GM12801 (cell line): ENCODE measurements around the gene DENND1A.

Experiments used
- CTCF ChIP-seq: IDR thresholded peaks from one replicate; pipeline ENCODE4 v1.5.1; 2011; ENCODE audit warnings: control low read depth; ENCODE audit not compliant: insufficient read length; ENCODE audit errors: extremely low read depth

Gene DENND1A

DNA sequence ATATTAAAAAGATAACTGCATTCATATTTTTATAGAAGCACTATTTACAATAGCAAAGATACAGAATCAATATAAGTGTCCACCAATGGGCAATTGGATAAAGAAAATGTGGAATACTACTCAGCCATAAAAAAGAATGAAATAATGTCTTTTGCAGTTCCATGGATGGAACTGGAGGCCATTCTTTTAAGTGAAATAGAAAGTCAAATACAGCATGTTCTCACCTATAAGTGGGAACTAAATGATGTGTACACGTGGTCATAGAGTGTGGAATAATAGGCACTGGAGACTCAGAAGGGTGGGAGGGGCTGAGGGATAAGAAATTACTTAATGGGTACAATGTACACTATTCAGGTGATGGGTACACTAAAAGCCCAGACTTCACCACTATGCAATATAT, 53.2 kb downstream of the DENND1A start:
- no peak for TF ChIP-seq CTCF

GRCh38 chr9:123872710-123873109, 57.2 kb downstream of the DENND1A start:
- no peak for TF ChIP-seq CTCF

DNA sequence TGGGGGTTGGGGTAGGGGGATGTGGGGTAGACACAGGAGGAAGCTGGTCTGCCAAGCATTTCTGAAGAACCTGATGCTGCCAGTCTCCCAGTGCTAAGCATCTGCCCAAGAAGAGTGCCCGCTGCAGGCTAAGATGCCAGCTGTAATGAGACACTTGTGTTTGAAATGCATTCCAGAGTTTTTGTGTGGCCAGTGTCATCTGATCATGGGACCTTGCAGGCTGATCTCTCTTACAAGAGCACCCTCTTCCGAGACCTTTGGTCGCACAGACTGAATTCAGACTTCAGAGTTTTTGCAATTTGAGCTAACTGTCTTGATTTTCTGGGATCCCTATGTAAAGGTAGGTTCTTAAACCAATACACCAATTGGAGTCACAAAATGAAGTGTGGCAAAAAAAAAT, 58.1 kb downstream of the DENND1A start:
- no peak for TF ChIP-seq CTCF

- no peak for TF ChIP-seq CTCF
These were observed 61.9 kb downstream of the DENND1A start for GRCh38 chr9:123868002-123868401.

DNA sequence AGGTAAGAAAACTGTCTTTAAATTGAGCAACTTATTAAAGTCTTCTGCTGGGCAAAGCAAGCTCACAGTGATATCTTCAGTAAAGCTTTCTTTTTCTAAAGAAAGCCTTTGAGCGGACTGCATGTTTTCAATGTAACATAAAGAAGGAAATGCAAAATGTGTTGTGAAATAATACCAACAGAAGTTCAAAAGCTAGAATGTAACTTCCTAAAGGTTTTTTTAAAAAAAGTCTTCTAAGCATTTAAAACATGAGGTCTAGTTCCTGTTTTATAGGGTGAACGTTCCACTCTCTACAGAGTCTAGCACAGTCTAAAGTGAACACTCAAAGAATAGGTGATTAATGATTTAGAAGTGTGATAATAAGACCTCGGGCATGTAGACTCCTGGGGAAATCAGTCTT, 62.9 kb downstream of the DENND1A start:
- no peak for TF ChIP-seq CTCF

- TF ChIP-seq CTCF = no peak
These were observed 63.4 kb downstream of the DENND1A start for GRCh38 chr9:123866497-123866896.

- no peak for TF ChIP-seq CTCF
These were observed 64.5 kb downstream of the DENND1A start for GRCh38 chr9:123865226-123866000.
